Measurements from ENCODE around the gene PRKCB.
"Not testable (repeated sequence)": the region's sequence is repeated elsewhere in the genome, so short reads cannot be mapped to it uniquely, and the experiment has no call there.

PRKCB gene

DNA sequence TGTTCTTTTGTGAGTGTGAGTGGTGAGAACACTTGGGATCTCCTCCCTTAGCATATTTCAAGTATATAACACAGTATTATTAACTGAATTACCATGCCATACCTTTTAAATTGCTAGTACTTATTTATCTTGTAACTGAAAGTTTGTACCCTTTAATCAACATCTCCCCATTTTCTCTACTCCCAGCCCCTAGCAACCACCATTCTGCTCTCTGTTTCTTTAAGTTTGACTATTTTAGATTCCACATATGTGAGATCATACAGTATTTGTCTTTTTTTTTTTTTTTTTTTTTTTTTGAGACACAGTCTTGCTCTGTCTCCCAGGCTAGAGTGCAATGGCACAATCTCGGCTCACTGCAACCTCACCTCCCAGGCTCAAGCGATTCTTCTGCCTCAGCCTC lies 302.8 kb downstream of the PRKCB start:
- FAIRE-seq, result no peak

- FAIRE-seq, result no peak
These were observed 303.5 kb downstream of the PRKCB start for GRCh38 chr16:24139282-24139681.

DNA sequence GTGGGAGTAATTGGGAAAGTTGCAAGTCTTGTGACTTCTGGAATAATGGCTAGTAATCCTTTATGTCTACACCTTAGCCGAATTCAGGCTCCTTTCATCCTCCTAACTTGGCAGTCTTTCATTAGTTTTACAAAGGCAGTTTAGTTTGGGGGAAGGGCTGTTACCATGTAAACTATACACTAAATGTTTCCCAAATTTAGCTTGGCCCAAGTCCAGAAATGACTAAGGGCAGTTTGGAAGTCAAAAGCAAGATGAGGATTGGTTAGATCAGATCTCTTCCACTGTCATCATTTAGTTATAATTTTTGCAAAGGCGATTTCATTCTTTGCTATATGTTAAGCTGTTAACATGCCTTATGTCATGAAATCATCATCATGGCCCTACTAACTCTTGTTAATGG lies 304.9 kb downstream of the PRKCB start:
- no peak for FAIRE-seq

- no peak for FAIRE-seq
These were observed 305.7 kb downstream of the PRKCB start for GRCh38 chr16:24141466-24141865.

GRCh38 chr16:24141917-24142316 lies 306.1 kb downstream of the PRKCB start:
- no peak for FAIRE-seq

DNA sequence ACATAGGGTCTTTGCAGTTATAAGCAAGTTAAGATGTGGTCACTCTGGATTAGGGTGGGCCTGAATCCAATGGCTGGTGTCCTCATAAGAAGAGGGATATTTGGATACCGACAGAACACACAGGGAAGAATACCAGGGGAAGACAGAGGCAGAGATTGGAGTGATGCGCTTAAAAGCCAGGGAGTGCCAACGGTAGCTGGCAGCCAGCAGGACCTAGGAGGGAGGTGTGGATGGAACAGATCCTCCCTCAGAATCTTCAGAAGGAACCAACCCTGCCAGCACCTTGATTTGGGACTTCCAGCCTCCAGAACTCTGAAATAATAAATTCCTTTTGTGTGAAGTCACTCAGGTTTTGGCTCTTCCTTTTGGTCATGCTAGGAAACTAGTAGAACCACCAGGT lies 310.1 kb downstream of the PRKCB start:
- FAIRE-seq, result no peak

DNA sequence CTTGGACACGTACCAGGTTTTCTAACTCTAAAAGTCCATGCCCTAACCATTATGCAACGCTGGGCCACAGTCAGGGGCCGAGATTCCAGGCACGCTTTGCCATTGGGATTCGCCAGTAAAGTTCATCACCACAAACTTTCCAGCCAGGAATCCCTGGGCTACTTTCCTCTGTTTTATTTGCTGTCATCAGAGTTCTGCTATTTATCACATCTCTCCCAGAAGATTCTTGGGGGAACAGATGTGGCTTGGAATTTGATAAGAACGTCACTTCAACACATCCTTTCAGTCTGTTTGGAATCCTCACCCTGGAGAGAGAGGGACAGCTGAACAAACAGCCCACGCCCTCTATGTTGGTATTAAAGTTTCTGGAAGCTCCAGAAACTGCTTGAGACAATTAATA lies 310.7 kb downstream of the PRKCB start:
- no peak for FAIRE-seq

- no peak for FAIRE-seq
These were observed 313.3 kb downstream of the PRKCB start for GRCh38 chr16:24149102-24149501.

- FAIRE-seq, result no peak
These were observed 314.5 kb downstream of the PRKCB start for GRCh38 chr16:24150282-24150681.

DNA sequence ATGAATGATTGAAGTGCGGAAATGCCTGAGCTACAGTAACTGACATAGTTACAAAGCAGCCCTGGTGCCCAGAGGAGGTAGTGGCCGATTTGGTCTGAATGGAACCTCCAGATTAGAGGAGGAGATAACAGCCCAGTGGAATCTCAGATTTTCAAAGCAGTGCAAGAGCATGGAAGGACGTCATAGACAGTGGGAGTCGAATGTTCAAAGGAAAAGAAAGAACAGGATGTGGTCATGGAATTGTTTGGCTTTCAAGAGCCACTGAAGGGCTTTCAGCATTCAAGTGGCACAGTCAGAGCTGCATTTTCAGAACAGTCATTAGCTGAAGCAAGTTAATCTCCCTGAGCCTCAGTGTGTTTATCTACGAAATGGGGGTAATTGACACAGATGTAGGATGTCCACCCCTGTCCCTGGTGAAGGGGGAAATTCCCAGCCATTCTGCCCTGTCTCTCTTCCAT lies 315.7 kb downstream of the PRKCB start:
- FAIRE-seq, result no peak

- FAIRE-seq, result not testable (repeated sequence)
These were observed 316.3 kb downstream of the PRKCB start for GRCh38 chr16:24152048-24152447.

DNA sequence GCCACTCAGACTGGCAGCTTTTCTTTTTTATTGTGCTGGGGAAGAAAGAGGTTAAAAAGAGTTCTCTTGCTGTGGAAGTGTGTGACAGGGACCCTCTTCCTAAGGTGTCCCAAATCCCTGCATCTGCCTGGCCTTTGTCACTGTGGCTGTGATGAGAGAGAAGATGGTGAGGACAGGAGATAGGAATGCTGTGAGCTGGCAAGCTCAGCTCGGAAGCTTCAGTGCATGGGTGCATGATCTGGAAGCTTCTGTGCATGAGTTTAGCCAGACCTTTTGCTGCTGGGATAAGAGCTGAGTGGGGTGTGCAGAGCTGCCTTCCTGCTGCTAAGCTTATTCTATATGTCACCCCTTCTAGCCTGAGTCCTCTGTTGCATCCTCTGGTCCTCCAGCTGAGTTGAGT lies 317.0 kb downstream of the PRKCB start:
- no peak for FAIRE-seq

GRCh38 chr16:24156777-24157176 lies 321.0 kb downstream of the PRKCB start:
- FAIRE-seq, result no peak

DNA sequence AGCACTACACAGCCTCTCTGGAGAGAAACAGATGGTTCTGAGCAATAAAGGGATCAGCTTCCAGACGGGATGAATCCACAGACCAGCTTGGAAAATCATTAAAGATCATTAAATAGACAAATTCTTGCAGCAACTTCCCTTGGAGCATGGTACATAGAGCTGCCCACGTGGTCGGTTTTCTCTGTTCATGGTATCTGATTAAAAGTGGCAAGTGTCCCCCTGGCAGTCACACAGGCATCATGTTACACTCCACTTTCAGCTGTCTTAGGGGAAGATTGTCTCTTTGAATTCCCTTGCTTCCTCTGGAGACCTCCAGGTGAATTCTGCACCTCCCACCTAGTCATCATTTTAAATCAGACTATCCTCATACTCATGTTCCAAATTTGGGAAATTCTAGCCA lies 328.2 kb downstream of the PRKCB start:
- no peak for FAIRE-seq

DNA sequence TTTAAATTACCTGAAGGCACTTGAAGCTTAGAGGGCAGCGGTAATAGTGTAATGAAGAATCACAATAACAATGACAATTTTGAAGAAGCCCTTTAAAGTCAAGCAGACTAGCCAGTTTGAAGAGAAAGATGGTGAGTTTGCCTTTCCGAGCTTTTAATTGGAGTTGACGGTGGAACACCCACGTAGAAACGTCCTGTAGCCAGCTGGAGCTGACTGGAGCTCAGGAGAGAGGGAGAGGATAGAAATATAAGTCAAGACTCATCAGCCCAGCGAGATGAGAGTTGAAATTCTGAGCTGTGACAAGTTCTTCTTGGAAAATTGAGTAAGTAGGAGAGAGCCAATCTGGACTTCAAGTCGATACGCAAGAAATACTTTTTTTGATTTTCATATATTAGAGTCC lies 328.6 kb downstream of the PRKCB start:
- FAIRE-seq, result no peak

- FAIRE-seq, result no peak
These were observed 329.5 kb downstream of the PRKCB start for GRCh38 chr16:24165273-24165672.

DNA sequence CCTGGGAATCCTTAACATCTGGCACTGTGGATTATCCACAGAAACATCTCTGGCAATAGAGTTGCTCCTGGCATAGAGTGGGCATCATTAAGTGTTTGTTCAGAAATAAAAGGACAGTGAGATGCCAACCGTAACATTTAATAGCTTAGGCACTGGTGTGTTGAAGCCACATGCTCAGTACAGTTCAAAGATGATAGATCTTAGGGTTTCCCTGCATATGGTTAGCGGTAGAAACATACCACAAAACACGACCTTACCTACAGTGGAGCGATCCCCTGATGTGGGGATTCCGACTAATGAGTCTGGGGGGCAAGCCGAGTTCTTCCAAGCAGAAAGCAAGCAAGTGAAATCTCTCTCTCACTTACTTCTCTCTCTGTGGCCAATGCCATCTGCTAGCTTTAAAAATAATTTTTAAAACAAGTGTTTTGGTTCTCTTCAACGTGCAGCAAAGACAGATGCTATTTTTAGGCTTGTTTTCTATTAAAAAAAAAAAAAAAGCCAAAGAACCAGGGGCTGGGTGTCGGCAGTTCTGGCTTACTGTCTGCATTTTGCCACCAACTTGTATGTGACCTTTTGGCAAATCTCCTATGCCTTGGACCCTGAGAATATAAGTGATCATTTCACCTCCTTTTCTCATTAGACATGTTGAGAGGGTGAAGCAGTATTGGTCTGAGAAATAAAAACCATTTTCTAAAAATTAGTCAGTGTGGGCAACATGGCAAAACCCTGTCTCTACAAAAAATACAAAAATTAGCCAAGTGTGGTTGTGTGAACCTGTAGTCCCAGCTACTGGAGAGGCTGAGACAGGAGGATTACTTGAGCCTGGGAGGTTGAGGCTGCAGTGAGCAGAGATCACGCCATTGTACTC lies 331.1 kb downstream of the PRKCB start:
- no peak for FAIRE-seq

DNA sequence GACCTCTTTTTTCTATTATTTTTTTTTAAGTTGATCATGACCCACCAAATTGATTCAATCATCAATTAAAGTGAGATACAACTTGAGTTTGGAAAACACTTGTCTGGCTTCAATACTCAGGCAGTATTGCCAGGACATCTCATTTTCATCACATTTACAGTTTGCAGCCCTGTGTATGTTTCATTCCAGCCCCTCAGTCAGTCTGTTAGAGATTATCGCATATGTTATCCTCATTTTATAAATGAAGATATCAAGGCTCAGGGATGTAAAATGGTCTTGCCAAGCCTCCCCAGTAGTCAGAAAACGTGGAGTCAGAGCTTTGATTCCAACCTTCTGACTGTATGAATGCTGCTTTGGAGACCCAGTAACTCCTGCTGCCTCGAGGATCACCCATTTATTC lies 333.1 kb downstream of the PRKCB start:
- FAIRE-seq, result no peak

DNA sequence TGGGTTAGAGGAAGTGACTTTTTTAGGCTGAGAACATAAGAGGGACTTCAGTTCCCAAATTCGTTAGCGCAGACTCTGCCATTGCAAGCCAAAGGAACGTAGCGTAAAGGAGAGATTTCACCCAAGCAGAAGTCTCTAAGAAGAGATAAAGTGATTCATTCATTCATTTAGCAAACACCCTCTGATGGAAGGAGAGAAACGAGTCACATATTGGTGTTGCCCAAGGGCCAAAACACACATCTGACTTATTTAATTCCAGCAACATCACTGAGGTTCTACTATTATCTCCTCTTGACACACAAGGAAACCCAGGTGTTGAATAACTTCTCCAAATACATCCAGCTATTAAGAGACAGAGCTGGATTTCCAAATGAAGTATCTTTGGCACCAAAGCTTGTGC lies 334.6 kb downstream of the PRKCB start:
- no peak for FAIRE-seq

DNA sequence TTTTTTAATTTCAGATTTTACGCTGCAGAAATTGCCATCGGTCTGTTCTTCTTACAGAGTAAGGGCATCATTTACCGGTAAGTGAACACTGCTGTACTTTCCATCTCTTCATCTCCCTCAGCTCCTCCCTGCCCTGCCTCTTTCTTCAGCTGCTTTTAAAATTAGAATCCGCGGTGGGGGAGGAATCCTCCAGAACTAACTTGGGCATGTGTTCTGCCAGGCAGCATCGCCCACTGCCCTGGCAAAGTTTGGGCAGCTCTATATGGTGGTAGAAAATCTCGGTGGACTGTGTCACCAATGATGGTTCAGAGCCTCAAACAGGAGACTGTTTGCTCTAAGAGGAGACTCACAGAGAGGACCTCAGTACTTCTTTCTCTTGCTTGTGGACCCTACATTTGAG lies 338.7 kb downstream of the PRKCB start:
- no peak for FAIRE-seq

GRCh38 chr16:24174957-24175356 lies 339.2 kb downstream of the PRKCB start:
- no peak for FAIRE-seq

GRCh38 chr16:24178496-24178895 lies 342.7 kb downstream of the PRKCB start:
- FAIRE-seq, result no peak

DNA sequence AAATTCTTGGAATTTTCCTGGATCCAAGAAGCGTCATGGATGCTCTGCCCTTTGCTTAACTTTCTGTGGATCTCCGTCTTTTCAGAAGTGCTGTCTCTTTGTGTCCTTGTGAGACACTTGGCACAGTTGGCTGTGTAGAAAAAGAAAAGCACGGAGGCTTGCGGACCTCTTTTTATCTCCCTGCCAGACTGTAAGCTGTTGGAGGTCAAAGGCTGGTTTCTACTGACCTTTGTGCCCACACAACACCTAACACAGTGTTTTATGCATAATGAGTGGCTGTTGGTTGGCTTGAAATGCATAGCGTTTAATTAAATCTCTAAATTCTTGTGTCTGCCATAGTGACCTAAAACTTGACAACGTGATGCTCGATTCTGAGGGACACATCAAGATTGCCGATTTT lies 344.7 kb downstream of the PRKCB start:
- FAIRE-seq, result no peak

DNA sequence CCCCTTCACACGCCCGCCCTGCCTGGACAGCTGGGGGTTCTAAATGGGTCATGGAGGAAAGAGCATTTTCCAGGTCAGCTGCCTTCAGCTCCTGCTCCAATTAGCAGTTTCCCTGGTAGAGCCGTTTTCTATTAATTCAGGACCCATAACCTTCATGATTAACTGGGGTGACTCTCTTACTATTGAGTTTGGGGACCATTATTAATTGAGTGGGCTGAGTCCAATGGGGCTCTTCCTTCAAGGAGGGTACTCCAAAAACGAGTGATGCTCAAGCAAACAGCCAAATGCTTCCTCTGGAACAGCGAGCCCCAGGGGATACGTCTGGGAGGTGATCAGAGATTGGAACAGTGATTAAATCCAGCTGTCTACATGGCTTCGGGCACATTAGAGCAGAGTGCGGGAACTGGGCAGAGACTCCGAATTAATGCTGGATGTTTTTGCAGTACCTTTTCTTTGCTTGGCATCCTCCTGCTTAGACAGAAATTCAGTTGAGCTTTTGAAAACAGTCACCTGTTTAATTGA lies 352.3 kb downstream of the PRKCB start:
- no peak for FAIRE-seq

All from endometrium (tissue), 2 donors.